B cell (primary cell): ENCODE data around the gene TUBA1C. TPM values are rescaled to one million over a fixed set of nuclear protein-coding genes. Genes with fewer than 3 reads are reported as not detected.
"Not testable (repeated sequence)": the region's sequence is repeated elsewhere in the genome, so short reads cannot be mapped to it uniquely, and the experiment has no call there.

ENCODE experiments used
- ATAC-seq: fragments of 200-7000 bp; cut with Tn5 transposase; one replicate; pipeline ENCODE4 v1.10.0; 2021; ENCODE audit warnings: low read depth, mild to moderate bottlenecking, moderate number of reproducible peaks, moderate library complexity
- CTCF ChIA-PET: fragments of 350-600 bp; sonication (Branson Sonifier 250); formaldehyde crosslinking; loops from one replicate; lab custom pipeline; 2021; ENCODE audit warnings: antibody characterized with exemption, inconsistent platforms; lab: Charles Lee
- POLR2A ChIA-PET: fragments of 350-600 bp; sonication (Branson Sonifier 250); formaldehyde crosslinking; loops from one replicate; lab custom pipeline; 2021; ENCODE audit warnings: antibody characterized with exemption; lab: Charles Lee
- DNase-seq: peaks from one replicate; pipeline ENCODE4 v3.0.0; 2013
- H2AFZ ChIP-seq: 2 replicates; pipeline ENCODE4 v1.6.1; 2012; ENCODE audit warnings: mild to moderate bottlenecking, low read depth, low read length; ENCODE audit not compliant: insufficient read depth, poor library complexity, severe bottlenecking
- H3K27ac ChIP-seq, 2 donors: 1 replicate in 1 of 2; 2 replicates in 1 of 2; pipeline ENCODE4 v1.5.1; 2012 to 2013; ENCODE audit warnings: low read length in 2 of 2, mild to moderate bottlenecking in 2 of 2, moderate library complexity in 1 of 2
- H3K27me3 ChIP-seq, 4 experiments: fragments of 200-600 bp in 1 of 4; sonication (generic) in 1 of 4; replicated peaks in 1 of 4; 1 replicate in 2 of 4; 2 replicates in 2 of 4; pipeline versions ENCODE4 v1.6.1 to v1.7.0; 2013 to 2016; ENCODE audit warnings: low read length in 3 of 4, mild to moderate bottlenecking in 2 of 4, mixed read lengths in 1 of 4, moderate library complexity in 1 of 4; ENCODE audit not compliant: insufficient read depth in 4 of 4, control insufficient read depth in 3 of 4; ENCODE audit errors: control extremely low read depth in 1 of 4
- H3K36me3 ChIP-seq, 2 experiments: replicated peaks in 1 of 2; 1 replicate in 1 of 2; 2 replicates in 1 of 2; pipeline versions ENCODE4 v1.6.1 to v1.7.1; 2013; ENCODE audit warnings: low read length in 1 of 2; ENCODE audit not compliant: insufficient read depth in 2 of 2, control insufficient read depth in 1 of 2; ENCODE audit errors: control extremely low read depth in 1 of 2, extremely low read depth in 1 of 2
- H3K4me1 ChIP-seq, 2 donors: fragments of 200-600 bp in 1 of 2; sonication (generic) in 1 of 2; 1 replicate in 1 of 2; 2 replicates in 1 of 2; pipeline versions ENCODE4 v1.5.1 to v1.6.1; 2013 to 2017; ENCODE audit warnings: low read length in 2 of 2; ENCODE audit not compliant: control insufficient read depth in 2 of 2, insufficient read depth in 2 of 2
- H3K4me2 ChIP-seq: replicated peaks from 2 replicates; pipeline ENCODE3; 2012; ENCODE audit warnings: mild to moderate bottlenecking, low read depth, low read length; ENCODE audit not compliant: poor library complexity, severe bottlenecking
- H3K4me3 ChIP-seq, 5 experiments: fragments of 200-600 bp in 1 of 5; sonication (generic) in 1 of 5; 1 replicate in 3 of 5; 2 replicates in 2 of 5; pipeline versions ENCODE4 v1.5.1 to v1.7.0; 2011 to 2016; ENCODE audit warnings: low read length in 4 of 5, mild to moderate bottlenecking in 4 of 5, low read depth in 2 of 5, control low read depth in 1 of 5, moderate library complexity in 1 of 5; ENCODE audit not compliant: insufficient read depth in 1 of 5; ENCODE audit errors: control extremely low read depth in 1 of 5, extremely low read depth in 1 of 5
- H3K79me2 ChIP-seq: fragments of 200-600 bp; sonication (generic); one replicate; pipeline ENCODE4 v1.6.0; 2016; ENCODE audit warnings: low read length; ENCODE audit not compliant: control insufficient read depth, insufficient read depth
- H3K9ac ChIP-seq: fragments of 200-600 bp; sonication (generic); 2 replicates; pipeline ENCODE4 v1.6.1; 2017; ENCODE audit warnings: mild to moderate bottlenecking, low read length, moderate library complexity
- H3K9me3 ChIP-seq, 3 donors: one replicate each; pipeline versions ENCODE4 v1.6.1 to v1.7.1; 2013; ENCODE audit warnings: low read length in 2 of 3; ENCODE audit not compliant: control insufficient read depth in 2 of 3, insufficient read depth in 1 of 3; ENCODE audit errors: control extremely low read depth in 1 of 3
- H4K20me1 ChIP-seq: 2 replicates; pipeline ENCODE4 v1.6.0; 2012; ENCODE audit warnings: mild to moderate bottlenecking, low read length; ENCODE audit not compliant: insufficient read depth, control insufficient read depth, poor library complexity, severe bottlenecking
- H3K27ac Mint-ChIP-seq: one replicate; pipeline ENCODE4 v1.8.0; 2021; ENCODE audit warnings: mixed read lengths
- H3K27me3 Mint-ChIP-seq: one replicate; pipeline ENCODE4 v1.8.0; 2021; ENCODE audit warnings: mixed read lengths
- H3K4me1 Mint-ChIP-seq: one replicate; pipeline ENCODE4 v1.8.0; 2021; ENCODE audit warnings: mixed read lengths
- H3K4me3 Mint-ChIP-seq: one replicate; pipeline ENCODE4 v1.8.0; 2021; ENCODE audit warnings: mixed read lengths
- H3K9me3 Mint-ChIP-seq: one replicate; pipeline ENCODE4 v1.8.0; 2022; ENCODE audit warnings: mixed read lengths; ENCODE audit not compliant: insufficient read depth
- EZH2 ChIP-seq: IDR thresholded peaks from 2 replicates; pipeline ENCODE4 v1.6.1; 2012; ENCODE audit warnings: borderline replicate concordance, low read depth, mild to moderate bottlenecking, moderate library complexity, low read length; ENCODE audit not compliant: insufficient read depth, poor library complexity, severe bottlenecking
- WGBS: methylation state at CpG from one replicate; pipeline ENCODE4 v1.1.5; 2013; ENCODE audit warnings: missing lambda C conversion rate; ENCODE audit not compliant: insufficient coverage; 5-methylcytosine and 5-hydroxymethylcytosine counted together
- intact Hi-C: fragments of 100-400 bp; cut with micrococcal nuclease; formaldehyde crosslinking; loops from one replicate; pipeline ENCODE4 v1.10.0; 2022
- polyA plus RNA-seq: library from polyadenylated mRNA; depleted of rRNA; stranded (reverse); fragments of >200 nt; gene quantifications from 2 replicates; pipeline ENCODE4 v1.2.3, GENCODE V29; 2012
- total RNA-seq, 2 donors: library from RNA; stranded (reverse); fragments of 120-200 nt in 1 of 2; gene quantifications; 1 replicate in 1 of 2; 2 replicates in 1 of 2; pipeline versions ENCODE4 v1.2.3 to v1.2.4, GENCODE V29; 2013 to 2022
- TF ChIP-seq, protein P1 (sequence below): fragments of 200-600 bp; IDR thresholded peaks from one replicate; pipeline ENCODE4 v1.8.0; 2022; ENCODE audit warnings: antibody characterized with exemption, mild to moderate bottlenecking

Gene TUBA1C
- total and polyA plus RNA-seq, 2 donors (not counting 1 experiment from before 2014, with no cell fraction given), result 34.9 to 121 TPM

DNA sequence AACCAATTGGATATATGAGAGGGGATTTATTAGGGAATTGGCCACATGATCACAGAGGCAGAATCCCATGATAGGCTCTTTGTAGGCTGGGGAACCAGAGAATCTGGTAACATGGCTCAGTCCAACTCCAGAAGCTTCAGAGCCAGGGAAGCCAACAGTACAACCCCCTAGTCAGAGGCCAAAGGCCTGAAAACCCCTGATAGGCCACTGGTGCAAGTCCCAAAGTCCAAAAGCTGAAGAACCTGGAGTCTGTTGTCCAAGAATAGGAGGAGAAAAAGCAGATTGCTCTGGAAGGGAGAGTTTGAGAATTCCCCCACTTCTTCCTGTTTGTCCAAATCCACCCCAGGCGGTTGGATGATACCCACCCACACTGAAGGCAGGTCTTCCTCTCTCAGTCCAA lies 49.9 kb downstream of the TUBA1C start:
- intact Hi-C loops, result no loop called here
- TF ChIP-seq, protein P1, sequence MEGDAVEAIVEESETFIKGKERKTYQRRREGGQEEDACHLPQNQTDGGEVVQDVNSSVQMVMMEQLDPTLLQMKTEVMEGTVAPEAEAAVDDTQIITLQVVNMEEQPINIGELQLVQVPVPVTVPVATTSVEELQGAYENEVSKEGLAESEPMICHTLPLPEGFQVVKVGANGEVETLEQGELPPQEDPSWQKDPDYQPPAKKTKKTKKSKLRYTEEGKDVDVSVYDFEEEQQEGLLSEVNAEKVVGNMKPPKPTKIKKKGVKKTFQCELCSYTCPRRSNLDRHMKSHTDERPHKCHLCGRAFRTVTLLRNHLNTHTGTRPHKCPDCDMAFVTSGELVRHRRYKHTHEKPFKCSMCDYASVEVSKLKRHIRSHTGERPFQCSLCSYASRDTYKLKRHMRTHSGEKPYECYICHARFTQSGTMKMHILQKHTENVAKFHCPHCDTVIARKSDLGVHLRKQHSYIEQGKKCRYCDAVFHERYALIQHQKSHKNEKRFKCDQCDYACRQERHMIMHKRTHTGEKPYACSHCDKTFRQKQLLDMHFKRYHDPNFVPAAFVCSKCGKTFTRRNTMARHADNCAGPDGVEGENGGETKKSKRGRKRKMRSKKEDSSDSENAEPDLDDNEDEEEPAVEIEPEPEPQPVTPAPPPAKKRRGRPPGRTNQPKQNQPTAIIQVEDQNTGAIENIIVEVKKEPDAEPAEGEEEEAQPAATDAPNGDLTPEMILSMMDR, result no peak
- no peak for TF ChIP-seq EZH2
- Histone ChIP-seq H3K36me3 (no peaks in the 10 kb centered on the region), H4K20me1 (no peaks in the 10 kb centered on the region), H3K4me2 (no peak overlapping the region), H2AFZ (no peak overlapping the region), H3K4me1 (no peaks in the 10 kb centered on the region), H3K27me3 (no peaks in the 10 kb centered on the region), H3K79me2 (no peaks in the 10 kb centered on the region), H3K4me3 (no peak overlapping the region), H3K27ac (no peak overlapping the region), H3K9me3 (no peaks in the 10 kb centered on the region), H3K9ac (no peak overlapping the region)
- no peak overlapping the region for H3K27ac Mint-ChIP-seq
- no peak for DNase-seq
- WGBS, result 83% methylated on average over 1 of the region's 1 CpG
- no peaks in the 10 kb centered on the region for H3K9me3 Mint-ChIP-seq
- ChIA-PET POLR2A (no interaction called here), CTCF (no interaction called here)
- H3K4me3 Mint-ChIP-seq, result no peak overlapping the region
- no peaks in the 10 kb centered on the region for H3K4me1 Mint-ChIP-seq
- ATAC-seq, result no peak
- H3K27me3 Mint-ChIP-seq, result peaks cover 12% of the 10 kb centered on the region

DNA sequence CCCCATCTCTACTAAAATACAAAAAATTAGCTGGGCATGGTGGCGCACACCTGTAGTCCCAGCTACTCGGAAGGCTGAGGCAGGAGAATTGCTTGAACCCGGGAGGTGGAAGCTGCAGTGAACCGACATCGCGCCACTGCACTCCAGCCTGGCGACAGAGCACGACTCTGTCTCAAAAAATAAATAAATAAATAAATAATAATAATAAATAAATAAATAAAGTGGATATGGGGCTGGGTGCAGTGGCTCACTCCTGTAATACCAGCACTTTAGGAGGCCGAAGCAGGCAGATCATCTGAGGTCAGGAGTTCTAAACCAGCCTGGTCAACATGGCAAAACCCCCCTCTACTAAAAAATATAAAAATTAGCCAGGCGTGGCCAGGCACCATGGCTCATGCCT lies 52.2 kb downstream of the TUBA1C start:
- CTCF ChIA-PET, POLR2A ChIA-PET: not testable (repeated sequence)
- WGBS, result 100% methylated on average over 1 of the region's 10 CpGs

More for the DNA sequence above, 52.2 kb downstream of the TUBA1C start:
- H3K4me1 ChIP-seq, H3K27ac ChIP-seq, H3K27me3 Mint-ChIP-seq, H4K20me1 ChIP-seq, H3K4me3 Mint-ChIP-seq, H2AFZ ChIP-seq, H3K4me1 Mint-ChIP-seq, H3K9me3 Mint-ChIP-seq, H3K27me3 ChIP-seq, H3K9ac ChIP-seq, H3K9me3 ChIP-seq, H3K4me3 ChIP-seq, H3K36me3 ChIP-seq, H3K79me2 ChIP-seq, H3K27ac Mint-ChIP-seq, ATAC-seq, H3K4me2 ChIP-seq, intact Hi-C loops, DNase-seq: not testable (repeated sequence)
